Activated naive CD4-positive, alpha-beta T cell treated with anti-CD3 and anti-CD28 coated beads, Interleukin-2, amount 50 U/mL, for 72 hours (primary cell): ENCODE data around the gene PIP4P1. TPM values are rescaled to one million over a fixed set of nuclear protein-coding genes. Genes with fewer than 3 reads are reported as not detected.
A peak's percentile ranks its signal among the peaks of the same experiment; 100 is the strongest.
"Not testable (repeated sequence)": the region's sequence is repeated elsewhere in the genome, so short reads cannot be mapped to it uniquely, and the experiment has no call there.

Experiments
- ATAC-seq, 2 donors: fragments of 150-1000 bp; cut with Tn5 transposase; 2 replicates each; pipeline ENCODE4 v1.10.0; 2021; ENCODE audit warnings: mild to moderate bottlenecking in 2 of 2, moderate library complexity in 2 of 2
- DNase-seq, 2 donors: peaks; one replicate each; pipeline ENCODE4 v3.0.0; 2021 to 2022; ENCODE audit warnings: low spot score in 2 of 2
- H3K27ac Mint-ChIP-seq, 2 donors: one replicate each; pipeline ENCODE4 v1.8.0; 2022; ENCODE audit warnings: mild to moderate bottlenecking in 2 of 2, mixed read lengths in 2 of 2
- H3K36me3 Mint-ChIP-seq, 2 donors: one replicate each; pipeline ENCODE4 v1.8.0; 2022; ENCODE audit warnings: mixed read lengths in 2 of 2
- H3K9me3 Mint-ChIP-seq, 2 donors: one replicate each; pipeline ENCODE4 v1.8.0; 2022; ENCODE audit warnings: mixed read lengths in 2 of 2
- total RNA-seq, 2 donors: library from RNA; stranded (reverse); gene quantifications; one replicate each; pipeline ENCODE4 v1.2.3, GENCODE V29; 2022

PIP4P1 gene
- total RNA-seq, 2 donors from 2014 or later = 29.1 to 90.2 TPM

GRCh38 chr14:20455355-20456300 is 5.6 kb downstream of the PIP4P1 start:
- peak; percentile 62 to 77 for ATAC-seq
- H3K27ac Mint-ChIP-seq = no peak overlapping the region
- DNase-seq = peak in 1 of 2 donors; percentile 31

GRCh38 chr14:20454516-20455354 is 6.5 kb downstream of the PIP4P1 start, which contains the start of the genes APEX1 and OSGEP:
APEX1 (plus strand) TSS chr14:20455226; CDS start chr14:20455646, 420 bp downstream.
OSGEP (minus strand) TSS chr14:20454812; CDS start chr14:20454683, 129 bp downstream.
- H3K27ac Mint-ChIP-seq = no peak within 1 kb of the TSS
- DNase-seq (peak; percentile 95 to 96), ATAC-seq (peak; percentile 84 to 88)
- peaks cover 12 to 25% of the 10 kb centered on the region in 2 donors for H3K36me3 Mint-ChIP-seq
- H3K9me3 Mint-ChIP-seq = no peaks in the 10 kb centered on the region

More at GRCh38 chr14:20455355-20456300, 5.6 kb downstream of the PIP4P1 start:
- H3K9me3 Mint-ChIP-seq = no peaks in the 10 kb centered on the region
- H3K36me3 Mint-ChIP-seq = peaks cover 16 to 27% of the 10 kb centered on the region in 2 donors

GRCh38 chr14:20452831-20453230 is 8.4 kb downstream of the PIP4P1 start:
- Mint-ChIP-seq H3K36me3 (peaks cover 12 to 22% of the 10 kb centered on the region in 2 donors), H3K27ac (peak overlapping the region in 1 of 2 donors; percentile 59)
- not testable (repeated sequence) for DNase-seq, H3K9me3 Mint-ChIP-seq, ATAC-seq

GRCh38 chr14:20446889-20447288 is 14.3 kb downstream of the PIP4P1 start:
- H3K9me3 Mint-ChIP-seq = no peaks in the 10 kb centered on the region
- peaks cover 14 to 33% of the 10 kb centered on the region in 2 donors for H3K36me3 Mint-ChIP-seq
- DNase-seq = no peak
- peak overlapping the region in 1 of 2 donors; percentile 47 for H3K27ac Mint-ChIP-seq
- no peak for ATAC-seq

- not testable (repeated sequence) for ATAC-seq, DNase-seq, H3K9me3 Mint-ChIP-seq, H3K27ac Mint-ChIP-seq
- H3K36me3 Mint-ChIP-seq = peaks cover 6 to 19% of the 10 kb centered on the region in 2 donors
Observed at GRCh38 chr14:20443650-20444049, 17.6 kb downstream of the PIP4P1 start.

- DNase-seq (no peak), ATAC-seq (no peak)
- Mint-ChIP-seq H3K9me3 (no peaks in the 10 kb centered on the region), H3K36me3 (peaks cover 0 to 6% of the 10 kb centered on the region in 2 donors), H3K27ac (peak overlapping the region in 1 of 2 donors; percentile 86)
Observed at GRCh38 chr14:20441461-20441860, 19.8 kb downstream of the PIP4P1 start.

- no peaks in the 10 kb centered on the region for H3K9me3 Mint-ChIP-seq
- DNase-seq (no peak), ATAC-seq (peak; percentile 87 to 98)
- H3K36me3 Mint-ChIP-seq = peaks cover 0 to 6% of the 10 kb centered on the region in 2 donors
- peak overlapping the region; percentile 67 to 86 for H3K27ac Mint-ChIP-seq
Observed at GRCh38 chr14:20440882-20441281, 20.4 kb downstream of the PIP4P1 start.

- Mint-ChIP-seq H3K27ac (peak overlapping the region in 1 of 2 donors; percentile 86), H3K9me3 (no peaks in the 10 kb centered on the region), H3K36me3 (peaks cover 0 to 6% of the 10 kb centered on the region in 2 donors)
- ATAC-seq (peak in 1 of 2 donors; percentile 10), DNase-seq (no peak)
Observed at GRCh38 chr14:20440465-20440864, 20.8 kb downstream of the PIP4P1 start.

- Mint-ChIP-seq H3K27ac (no peak overlapping the region), H3K9me3 (no peaks in the 10 kb centered on the region), H3K36me3 (peaks cover 0 to 6% of the 10 kb centered on the region in 2 donors)
- ATAC-seq (no peak), DNase-seq (no peak)
Observed at GRCh38 chr14:20438664-20439063, 22.6 kb downstream of the PIP4P1 start.

- no peak for DNase-seq
- H3K27ac Mint-ChIP-seq = no peak overlapping the region
- H3K36me3 Mint-ChIP-seq = no peaks in the 10 kb centered on the region
- no peaks in the 10 kb centered on the region for H3K9me3 Mint-ChIP-seq
- no peak for ATAC-seq
Observed at GRCh38 chr14:20436363-20436755, 24.9 kb downstream of the PIP4P1 start.

GRCh38 chr14:20435582-20436362 is 25.5 kb downstream of the PIP4P1 start, which contains the start of gene KLHL33:
KLHL33 (minus strand) TSS chr14:20436166; CDS start chr14:20435811, 355 bp downstream.
- ATAC-seq = no peak
- Mint-ChIP-seq H3K36me3 (no peaks in the 10 kb centered on the region), H3K9me3 (no peaks in the 10 kb centered on the region), H3K27ac (no peak within 1 kb of the TSS)
- no peak for DNase-seq

- Mint-ChIP-seq H3K9me3 (no peaks in the 10 kb centered on the region), H3K36me3 (no peaks in the 10 kb centered on the region), H3K27ac (no peak overlapping the region)
- DNase-seq (no peak), ATAC-seq (no peak)
Observed at GRCh38 chr14:20434701-20435581, 26.3 kb downstream of the PIP4P1 start.

- ATAC-seq (no peak), DNase-seq (no peak)
- Mint-ChIP-seq H3K27ac (peak overlapping the region; percentile 50), H3K36me3 (no peaks in the 10 kb centered on the region), H3K9me3 (no peaks in the 10 kb centered on the region)
Observed at GRCh38 chr14:20429801-20430669, 31.2 kb downstream of the PIP4P1 start.

- H3K27ac Mint-ChIP-seq = peak overlapping the region in 1 of 2 donors; percentile 79
- no peak for ATAC-seq
Observed at GRCh38 chr14:20428802-20429201, 32.4 kb downstream of the PIP4P1 start.

More at GRCh38 chr14:20428802-20429201, 32.4 kb downstream of the PIP4P1 start:
- no peak for DNase-seq
- no peaks in the 10 kb centered on the region for H3K36me3 Mint-ChIP-seq
- H3K9me3 Mint-ChIP-seq = no peaks in the 10 kb centered on the region
